HepG2 (cell line): Measurements from ENCODE around the gene ZNF322. TPM values are rescaled to one million over a fixed set of nuclear protein-coding genes. Genes with fewer than 3 reads are reported as not detected.

Experiments used
- EZH2 ChIP-seq: conservative IDR thresholded peaks from 2 replicates; pipeline ENCODE4 v1.6.1; 2012; ENCODE audit warnings: mild to moderate bottlenecking, low read depth, low read length, moderate library complexity
- SIX1 ChIP-seq: sonication (generic); formaldehyde crosslinking; IDR thresholded peaks from 2 replicates; pipeline ENCODE4 v1.4.0; 2020; ENCODE audit warnings: missing genetic modification reagents, borderline replicate concordance
- ZNF230 ChIP-seq: sonication (generic); formaldehyde crosslinking; IDR thresholded peaks from 2 replicates; pipeline ENCODE4 v1.4.0; 2020; ENCODE audit warnings: mild to moderate bottlenecking, missing genetic modification reagents
- ZNF33B ChIP-seq: sonication (generic); formaldehyde crosslinking; IDR thresholded peaks from 2 replicates; pipeline ENCODE4 v1.5.1; 2020; ENCODE audit warnings: mild to moderate bottlenecking, missing genetic modification reagents
- ZNF687 ChIP-seq: sonication (generic); formaldehyde crosslinking; IDR thresholded peaks from 2 replicates; pipeline ENCODE4 v1.5.1; 2020; ENCODE audit warnings: mild to moderate bottlenecking, missing genetic modification reagents, moderate library complexity
- polyA plus RNA-seq, 8 experiments: library from polyadenylated mRNA; depleted of rRNA in 3 of 8; stranded (reverse) in 7 of 8; unstranded in 1 of 8; fragments of >200 nt; fragmentation: Illumina TruSeq in 4 of 8; extraction: Trizol in 4 of 8; gene quantifications; 2 replicates each; pipeline versions ENCODE4 v1.2.1 to v1.2.3, GENCODE V29; 2011 to 2016; ENCODE audit warnings: low read depth in 4 of 8, missing spikeins in 1 of 8, mixed read lengths in 1 of 8; ENCODE audit not compliant: insufficient read depth in 1 of 8
- total RNA-seq, 5 experiments: library from RNA; depleted of rRNA; stranded (reverse); fragments of >200 nt; fragmentation: Illumina TruSeq; extraction: Trizol; gene quantifications; 2 replicates each; pipeline ENCODE4 v1.2.3, GENCODE V29; 2016; ENCODE audit warnings: low read depth in 1 of 5
- TF ChIP-seq, protein P1 (sequence below): sonication (generic); formaldehyde crosslinking; IDR thresholded peaks from 2 replicates; pipeline ENCODE4 v1.4.0; 2020; ENCODE audit warnings: mild to moderate bottlenecking, missing genetic modification reagents

ZNF322 gene
- total and polyA plus RNA-seq, 2 of the 13 experiments (the other 11 are each of a cell fraction or from before 2014, with no cell fraction given), result 8.3 to 22.8 TPM

DNA sequence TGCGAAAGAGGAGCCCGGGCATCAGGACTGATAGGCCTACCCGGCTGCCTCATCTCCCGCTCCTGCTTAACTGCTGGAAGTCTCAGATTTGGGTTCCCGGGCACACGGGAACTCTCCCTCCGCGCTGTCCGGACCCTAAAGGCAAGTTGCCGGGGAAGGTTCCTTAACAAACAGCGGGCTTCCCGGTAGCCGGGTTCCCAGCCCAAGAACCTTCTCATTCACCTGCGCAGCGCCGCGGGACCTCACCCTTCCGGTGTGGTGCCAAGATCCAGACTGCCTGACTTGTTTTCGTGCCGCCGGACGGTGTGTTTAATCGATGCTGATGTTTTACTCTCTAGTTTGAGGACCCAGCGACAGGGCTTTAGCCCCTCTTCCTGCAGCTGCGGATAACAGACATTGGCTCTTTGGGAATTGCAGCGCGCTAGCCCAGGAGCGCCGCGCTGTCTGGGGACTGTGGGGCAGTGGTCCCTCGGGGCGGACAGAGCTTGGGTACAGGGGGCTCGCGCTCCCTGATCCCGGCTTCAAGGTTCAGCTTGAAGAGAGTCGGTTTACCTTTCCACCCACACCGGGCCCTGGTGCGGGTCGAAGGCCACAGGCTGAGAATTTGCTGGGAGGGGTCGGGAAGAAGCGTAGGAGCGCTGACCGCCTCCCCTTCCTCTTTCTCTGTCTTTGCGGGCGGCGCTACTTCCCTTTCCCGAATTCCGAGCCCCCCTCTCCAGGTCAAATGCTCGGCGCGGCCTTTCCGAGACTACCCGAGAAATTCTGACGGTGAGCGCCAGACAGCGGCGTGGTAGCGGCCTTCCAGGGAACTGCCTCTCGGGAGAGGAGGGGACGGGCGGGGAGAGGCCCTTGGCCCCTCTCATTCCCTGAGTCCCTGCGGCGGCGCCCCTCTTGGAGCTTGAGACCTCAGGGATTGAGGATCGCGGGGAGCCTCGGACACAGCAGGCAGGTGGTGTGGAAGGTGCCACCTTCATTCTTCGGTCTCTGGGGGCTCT lies 45.6 kb downstream of the ZNF322 start (continued):
- TF ChIP-seq, protein P1, sequence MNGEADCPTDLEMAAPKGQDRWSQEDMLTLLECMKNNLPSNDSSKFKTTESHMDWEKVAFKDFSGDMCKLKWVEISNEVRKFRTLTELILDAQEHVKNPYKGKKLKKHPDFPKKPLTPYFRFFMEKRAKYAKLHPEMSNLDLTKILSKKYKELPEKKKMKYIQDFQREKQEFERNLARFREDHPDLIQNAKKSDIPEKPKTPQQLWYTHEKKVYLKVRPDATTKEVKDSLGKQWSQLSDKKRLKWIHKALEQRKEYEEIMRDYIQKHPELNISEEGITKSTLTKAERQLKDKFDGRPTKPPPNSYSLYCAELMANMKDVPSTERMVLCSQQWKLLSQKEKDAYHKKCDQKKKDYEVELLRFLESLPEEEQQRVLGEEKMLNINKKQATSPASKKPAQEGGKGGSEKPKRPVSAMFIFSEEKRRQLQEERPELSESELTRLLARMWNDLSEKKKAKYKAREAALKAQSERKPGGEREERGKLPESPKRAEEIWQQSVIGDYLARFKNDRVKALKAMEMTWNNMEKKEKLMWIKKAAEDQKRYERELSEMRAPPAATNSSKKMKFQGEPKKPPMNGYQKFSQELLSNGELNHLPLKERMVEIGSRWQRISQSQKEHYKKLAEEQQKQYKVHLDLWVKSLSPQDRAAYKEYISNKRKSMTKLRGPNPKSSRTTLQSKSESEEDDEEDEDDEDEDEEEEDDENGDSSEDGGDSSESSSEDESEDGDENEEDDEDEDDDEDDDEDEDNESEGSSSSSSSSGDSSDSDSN (CRISPR knock-in tag), result peak; percentile 34; the same call in 1 of the 2 replicates
- TF ChIP-seq ZNF230 (CRISPR knock-in tag) (no peak), ZNF687 (CRISPR knock-in tag) (peak; percentile 61), EZH2 (0 out of 2 replicates have a peak, but pooled peaks have one; percentile 64), ZNF33B (CRISPR knock-in tag) (no peak), SIX1 (CRISPR knock-in tag) (no peak)
- TF ChIP-seq, all 625 proteins: peak for 24
